H7 (cell line): ENCODE results near the gene HLF. TPM values are rescaled to one million over a fixed set of nuclear protein-coding genes. Genes with fewer than 3 reads are reported as not detected.

Experiments
- DNase-seq: peaks from one replicate; pipeline ENCODE4 v3.0.0; 2012
- H3K27me3 ChIP-seq: 2 replicates; pipeline ENCODE4 v1.6.0; 2011; ENCODE audit warnings: mild to moderate bottlenecking, low read length; ENCODE audit not compliant: control insufficient read depth, insufficient read depth
- H3K36me3 ChIP-seq: replicated peaks from 2 replicates; pipeline ENCODE4 v1.5.1; 2011; ENCODE audit warnings: low read length; ENCODE audit not compliant: control insufficient read depth, insufficient read depth
- H3K4me3 ChIP-seq: 2 replicates; pipeline ENCODE4 v1.5.1; 2011; ENCODE audit warnings: low read depth, mild to moderate bottlenecking, control low read depth, low read length, moderate library complexity; ENCODE audit not compliant: insufficient read depth
- total RNA-seq: library from RNA; depleted of rRNA; stranded (reverse); fragments of >200 nt; shearing (Covaris generic); gene quantifications from 2 replicates; pipeline ENCODE4 v1.2.3, GENCODE V29; 2014

Gene HLF
- total RNA-seq, 1 experiment from 2014 or later: 0.55 TPM

DNA sequence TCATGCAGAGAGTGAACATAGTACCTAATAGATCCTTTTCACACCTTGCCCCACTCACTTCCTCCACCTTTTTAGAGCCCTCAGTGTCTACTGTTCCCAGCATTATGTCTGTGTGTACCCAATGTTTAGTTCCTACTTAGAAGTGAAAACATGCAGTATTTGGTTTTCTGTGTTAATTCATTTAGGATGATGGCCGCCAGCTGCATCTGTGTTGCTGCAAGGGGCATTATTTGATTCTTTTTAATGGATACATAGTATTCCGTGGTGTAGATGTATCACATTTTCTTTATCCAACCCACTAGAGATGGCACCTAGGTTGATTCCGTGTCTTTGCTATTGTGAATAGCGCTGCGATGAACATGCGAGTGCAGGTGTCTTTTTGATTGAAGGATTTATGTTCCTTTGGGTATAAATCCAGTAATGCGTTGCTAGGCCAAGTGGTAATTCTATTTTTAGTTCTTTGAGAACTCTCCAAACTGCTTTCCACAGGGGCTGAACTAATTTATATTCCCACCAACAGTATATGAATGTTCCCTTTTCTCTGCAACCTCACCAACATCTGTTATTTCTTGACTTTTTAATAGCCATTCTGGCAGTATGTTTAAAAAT is 47.1 kb downstream of the HLF start:
- DNase-seq: no peak
- no peaks in the 10 kb centered on the region for H3K36me3 ChIP-seq
- H3K27me3 ChIP-seq: no peaks in the 10 kb centered on the region
- H3K4me3 ChIP-seq: no peak overlapping the region

- Histone ChIP-seq H3K4me3 (no peak overlapping the region), H3K36me3 (no peaks in the 10 kb centered on the region), H3K27me3 (no peaks in the 10 kb centered on the region)
- no peak for DNase-seq
These were observed 48.1 kb downstream of the HLF start for GRCh38 chr17:55312852-55313251.

GRCh38 chr17:55314061-55314783 is 49.5 kb downstream of the HLF start:
- Histone ChIP-seq H3K27me3 (no peaks in the 10 kb centered on the region), H3K36me3 (no peaks in the 10 kb centered on the region), H3K4me3 (no peak overlapping the region)
- DNase-seq: no peak

DNA sequence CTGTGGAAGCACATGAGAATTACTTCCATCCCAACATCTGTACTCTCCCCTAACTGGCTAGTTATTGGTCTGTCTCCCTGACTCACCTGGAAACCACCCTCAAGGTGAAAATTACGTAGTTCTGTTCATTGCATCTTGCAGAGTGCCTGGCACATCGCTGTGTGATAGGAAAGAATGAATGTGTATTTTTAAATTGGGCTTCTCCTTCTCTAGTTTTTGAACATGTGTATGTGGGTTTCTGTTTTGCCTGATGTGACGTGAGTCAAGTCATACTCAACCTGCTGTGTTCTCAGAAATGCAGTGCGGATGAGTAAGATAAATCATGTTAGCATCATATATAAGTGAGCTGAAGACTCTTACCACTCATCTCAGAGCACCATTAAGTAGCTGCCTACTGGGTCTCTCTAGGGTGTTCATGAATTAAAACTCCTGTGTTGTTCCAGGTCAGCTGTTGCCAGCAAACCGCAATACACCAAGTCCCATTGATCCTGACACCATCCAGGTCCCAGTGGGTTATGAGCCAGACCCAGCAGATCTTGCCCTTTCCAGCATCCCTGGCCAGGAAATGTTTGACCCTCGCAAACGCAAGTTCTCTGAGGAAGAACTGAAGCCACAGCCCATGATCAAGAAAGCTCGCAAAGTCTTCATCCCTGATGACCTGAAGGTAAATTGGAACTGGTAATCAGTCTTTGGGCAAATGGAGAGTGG is 50.2 kb downstream of the HLF start:
- Histone ChIP-seq H3K4me3 (no peak overlapping the region), H3K27me3 (no peaks in the 10 kb centered on the region), H3K36me3 (no peaks in the 10 kb centered on the region)
- no peak for DNase-seq

DNA sequence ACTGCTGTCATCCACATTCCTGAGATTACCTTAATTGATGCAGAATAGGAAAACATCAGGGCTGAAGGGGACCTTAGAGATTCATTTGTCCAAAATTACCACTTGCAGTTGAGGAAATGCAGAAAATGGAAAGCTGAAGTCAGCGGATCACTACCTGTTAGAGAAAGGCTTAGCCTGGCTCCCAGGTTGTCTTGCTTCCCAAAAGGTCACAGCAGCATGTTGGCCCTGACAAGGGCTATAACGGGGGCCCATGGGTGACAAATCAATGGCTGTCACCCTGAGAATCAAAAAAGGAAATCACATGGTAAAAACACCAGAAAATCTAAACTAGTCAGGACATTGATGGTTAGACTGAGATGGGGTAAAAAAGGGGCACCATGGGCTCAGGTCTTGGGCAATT is 51.7 kb downstream of the HLF start:
- Histone ChIP-seq H3K27me3 (no peaks in the 10 kb centered on the region), H3K4me3 (no peak overlapping the region), H3K36me3 (no peaks in the 10 kb centered on the region)
- no peak for DNase-seq

GRCh38 chr17:55317284-55317683 is 52.5 kb downstream of the HLF start:
- DNase-seq: no peak
- no peaks in the 10 kb centered on the region for H3K36me3 ChIP-seq
- no peaks in the 10 kb centered on the region for H3K27me3 ChIP-seq
- H3K4me3 ChIP-seq: no peak overlapping the region

DNA sequence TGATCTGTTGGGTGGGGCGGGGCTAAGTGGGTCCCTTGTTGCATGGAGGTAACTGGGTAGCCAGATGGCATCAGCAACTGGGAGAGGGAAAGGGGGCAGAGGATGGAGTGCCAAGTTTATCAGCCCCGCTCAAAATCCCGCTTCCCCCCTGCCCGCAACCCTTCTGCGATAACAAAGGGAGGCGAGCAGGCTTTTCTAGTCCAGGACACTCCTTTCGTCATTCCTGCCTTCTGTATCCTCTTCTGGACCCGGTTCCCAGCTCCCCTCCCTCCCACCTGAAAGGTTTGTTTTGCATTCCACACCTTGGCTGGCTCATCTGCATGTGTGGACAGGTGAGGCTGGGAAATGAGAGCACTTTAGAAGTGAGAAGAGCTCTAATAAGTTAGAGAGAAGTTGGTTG is 53.3 kb downstream of the HLF start:
- Histone ChIP-seq H3K27me3 (no peaks in the 10 kb centered on the region), H3K36me3 (no peaks in the 10 kb centered on the region), H3K4me3 (no peak overlapping the region)
- no peak for DNase-seq

GRCh38 chr17:55318715-55319487 is 54.1 kb downstream of the HLF start:
- Histone ChIP-seq H3K36me3 (no peaks in the 10 kb centered on the region), H3K4me3 (no peak overlapping the region), H3K27me3 (no peaks in the 10 kb centered on the region)
- no peak for DNase-seq

GRCh38 chr17:55319933-55320593 is 55.3 kb downstream of the HLF start:
- no peak for DNase-seq
- Histone ChIP-seq H3K27me3 (no peaks in the 10 kb centered on the region), H3K4me3 (no peak overlapping the region), H3K36me3 (no peaks in the 10 kb centered on the region)

DNA sequence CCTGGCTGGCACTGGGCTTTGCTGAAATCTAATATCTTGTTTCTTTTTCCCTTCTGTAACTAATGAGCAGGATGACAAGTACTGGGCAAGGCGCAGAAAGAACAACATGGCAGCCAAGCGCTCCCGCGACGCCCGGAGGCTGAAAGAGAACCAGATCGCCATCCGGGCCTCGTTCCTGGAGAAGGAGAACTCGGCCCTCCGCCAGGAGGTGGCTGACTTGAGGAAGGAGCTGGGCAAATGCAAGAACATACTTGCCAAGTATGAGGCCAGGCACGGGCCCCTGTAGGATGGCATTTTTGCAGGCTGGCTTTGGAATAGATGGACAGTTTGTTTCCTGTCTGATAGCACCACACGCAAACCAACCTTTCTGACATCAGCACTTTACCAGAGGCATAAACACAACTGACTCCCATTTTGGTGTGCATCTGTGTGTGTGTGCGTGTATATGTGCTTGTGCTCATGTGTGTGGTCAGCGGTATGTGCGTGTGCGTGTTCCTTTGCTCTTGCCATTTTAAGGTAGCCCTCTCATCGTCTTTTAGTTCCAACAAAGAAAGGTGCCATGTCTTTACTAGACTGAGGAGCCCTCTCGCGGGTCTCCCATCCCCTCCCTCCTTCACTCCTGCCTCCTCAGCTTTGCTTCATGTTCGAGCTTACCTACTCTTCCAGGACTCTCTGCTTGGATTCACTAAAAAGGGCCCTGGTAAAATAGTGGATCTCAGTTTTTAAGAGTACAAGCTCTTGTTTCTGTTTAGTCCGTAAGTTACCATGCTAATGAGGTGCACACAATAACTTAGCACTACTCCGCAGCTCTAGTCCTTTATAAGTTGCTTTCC is 56.0 kb downstream of the HLF start:
- no peaks in the 10 kb centered on the region for H3K27me3 ChIP-seq
- no peak overlapping the region for H3K4me3 ChIP-seq

GRCh38 chr17:55321427-55322060 is 56.8 kb downstream of the HLF start:
- no peak for DNase-seq
- Histone ChIP-seq H3K4me3 (no peak overlapping the region), H3K36me3 (no peaks in the 10 kb centered on the region), H3K27me3 (no peaks in the 10 kb centered on the region)

More for the DNA sequence above, 56.0 kb downstream of the HLF start:
- DNase-seq: no peak
- H3K36me3 ChIP-seq: no peaks in the 10 kb centered on the region

DNA sequence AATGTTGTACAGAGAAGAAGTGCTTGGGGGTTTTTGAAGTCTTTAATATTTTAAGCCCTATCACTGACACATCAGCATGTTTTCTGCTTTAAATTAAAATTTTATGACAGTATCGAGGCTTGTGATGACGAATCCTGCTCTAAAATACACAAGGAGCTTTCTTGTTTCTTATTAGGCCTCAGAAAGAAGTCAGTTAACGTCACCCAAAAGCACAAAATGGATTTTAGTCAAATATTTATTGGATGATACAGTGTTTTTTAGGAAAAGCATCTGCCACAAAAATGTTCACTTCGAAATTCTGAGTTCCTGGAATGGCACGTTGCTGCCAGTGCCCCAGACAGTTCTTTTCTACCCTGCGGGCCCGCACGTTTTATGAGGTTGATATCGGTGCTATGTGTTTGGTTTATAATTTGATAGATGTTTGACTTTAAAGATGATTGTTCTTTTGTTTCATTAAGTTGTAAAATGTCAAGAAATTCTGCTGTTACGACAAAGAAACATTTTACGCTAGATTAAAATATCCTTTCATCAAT is 57.8 kb downstream of the HLF start:
- Histone ChIP-seq H3K4me3 (no peak overlapping the region), H3K36me3 (no peaks in the 10 kb centered on the region), H3K27me3 (no peaks in the 10 kb centered on the region)
- no peak for DNase-seq
